ENCODE measurements around the gene SLIT3. TPM values are rescaled to one million over a fixed set of nuclear protein-coding genes. Genes with fewer than 3 reads are reported as not detected.

SLIT3 gene
- total RNA-seq, 4 donors from 2014 or later: 6.8 to 23.1 (median 13.3) TPM

GRCh38 chr5:169122951-169123350 lies 178.0 kb downstream of the SLIT3 start:
- no peak for DNase-seq
- no peaks in the 10 kb centered on the region for H3K36me3 ChIP-seq
- TF ChIP-seq CTCF (IDR thresholded peaks at IDR 0.05) (no peak), POLR2A (IDR thresholded peaks at IDR 0.05) (no peak)

GRCh38 chr5:169121630-169122420 lies 179.1 kb downstream of the SLIT3 start:
- TF ChIP-seq CTCF (IDR thresholded peaks at IDR 0.05): no peak
- TF ChIP-seq POLR2A (IDR thresholded peaks at IDR 0.05): no peak
- Histone ChIP-seq H3K4me1 (no peaks in the 10 kb centered on the region), H3K36me3 (no peaks in the 10 kb centered on the region), H3K9me3 (no peaks in the 10 kb centered on the region), H3K27me3 (no peaks in the 10 kb centered on the region), H3K4me3 (no peak overlapping the region), H3K27ac (no peak overlapping the region)
- DNase-seq: no peak

More at GRCh38 chr5:169122951-169123350, 178.0 kb downstream of the SLIT3 start:
- H3K9me3 ChIP-seq: no peaks in the 10 kb centered on the region
- no peaks in the 10 kb centered on the region for H3K27me3 ChIP-seq
- H3K4me3 ChIP-seq: no peak overlapping the region
- H3K4me1 ChIP-seq: no peaks in the 10 kb centered on the region
- H3K27ac ChIP-seq: no peak overlapping the region

- TF ChIP-seq CTCF (IDR thresholded peaks at IDR 0.05) (no peak), POLR2A (IDR thresholded peaks at IDR 0.05) (no peak)
- no peak for DNase-seq
- Histone ChIP-seq H3K27ac (no peak overlapping the region), H3K36me3 (no peaks in the 10 kb centered on the region), H3K27me3 (no peaks in the 10 kb centered on the region), H3K9me3 (no peaks in the 10 kb centered on the region), H3K4me3 (no peak overlapping the region), H3K4me1 (no peaks in the 10 kb centered on the region)
These were observed 181.5 kb downstream of the SLIT3 start for GRCh38 chr5:169119288-169120048.

- TF ChIP-seq CTCF (IDR thresholded peaks at IDR 0.05) (no peak), POLR2A (IDR thresholded peaks at IDR 0.05) (no peak)
- DNase-seq: no peak
- H3K27me3 ChIP-seq: no peaks in the 10 kb centered on the region
- H3K27ac ChIP-seq: no peak overlapping the region
- no peaks in the 10 kb centered on the region for H3K9me3 ChIP-seq
- H3K4me3 ChIP-seq: no peak overlapping the region
- no peaks in the 10 kb centered on the region for H3K36me3 ChIP-seq
- no peaks in the 10 kb centered on the region for H3K4me1 ChIP-seq
These were observed 183.9 kb downstream of the SLIT3 start for GRCh38 chr5:169116961-169117461.

- TF ChIP-seq CTCF (IDR thresholded peaks at IDR 0.05): no peak
- no peak for TF ChIP-seq POLR2A (IDR thresholded peaks at IDR 0.05)
- H3K27ac ChIP-seq: no peak overlapping the region
- H3K4me1 ChIP-seq: no peaks in the 10 kb centered on the region
- no peaks in the 10 kb centered on the region for H3K27me3 ChIP-seq
- H3K4me3 ChIP-seq: no peak overlapping the region
- H3K9me3 ChIP-seq: no peaks in the 10 kb centered on the region
- no peak for DNase-seq
- no peaks in the 10 kb centered on the region for H3K36me3 ChIP-seq
These were observed 185.3 kb downstream of the SLIT3 start for GRCh38 chr5:169115461-169116124.

Data from Peyer's patch (tissue), 4 donors.